PC-9 (cell line): ENCODE results near the gene AOAH. TPM values are rescaled to one million over a fixed set of nuclear protein-coding genes. Genes with fewer than 3 reads are reported as not detected.
"Not testable (repeated sequence)": the region's sequence is repeated elsewhere in the genome, so short reads cannot be mapped to it uniquely, and the experiment has no call there.

Experiments used
- BruUV-seq: library from RNA; stranded (reverse); fragments of 400-500 nt; replicated peaks from 2 replicates; lab custom pipeline; 2021; lab: Mats Ljungman, UMichigan
- CTCF ChIA-PET: fragments of 300-600 bp; sonication (Branson Sonifier 250); formaldehyde crosslinking; loops from one replicate; lab custom pipeline; 2022; ENCODE audit warnings: antibody characterized with exemption; lab: Charles Lee
- POLR2A ChIA-PET: fragments of 300-600 bp; sonication (Branson Sonifier 250); formaldehyde crosslinking; loops from one replicate; lab custom pipeline; 2022; ENCODE audit warnings: antibody characterized with exemption; ENCODE audit not compliant: unreplicated experiment; lab: Charles Lee
- DNase-seq, 2 experiments: peaks; one replicate each; pipeline versions ENCODE4 v3.0.0 to v3.0.0-alpha.2; 2015 to 2022; ENCODE audit warnings: mixed read lengths in 1 of 2
- H2AFZ ChIP-seq: fragments of 200-600 bp; sonication (generic); 2 replicates; pipeline ENCODE4 v1.8.1; 2017; ENCODE audit warnings: antibody characterized with exemption
- H3F3A ChIP-seq: fragments of 200-600 bp; sonication (generic); 2 replicates; pipeline ENCODE4 v1.8.1; 2017; ENCODE audit warnings: antibody characterized with exemption, mild to moderate bottlenecking, low read depth; ENCODE audit not compliant: insufficient read depth
- H3K27ac ChIP-seq: fragments of 200-600 bp; sonication (generic); 2 replicates; pipeline ENCODE4 v1.6.1; 2016; ENCODE audit warnings: mixed run types
- H3K27me3 ChIP-seq: fragments of 200-600 bp; sonication (generic); 2 replicates; pipeline ENCODE4 v1.6.1; 2016; ENCODE audit warnings: low read depth, mixed run types; ENCODE audit not compliant: insufficient read depth
- H3K36me3 ChIP-seq: fragments of 200-600 bp; sonication (generic); 2 replicates; pipeline ENCODE4 v1.6.1; 2016; ENCODE audit warnings: low read depth, mixed run types
- H3K4me1 ChIP-seq: fragments of 200-600 bp; sonication (generic); replicated peaks from 2 replicates; pipeline ENCODE4 v1.6.1; 2016; ENCODE audit warnings: mixed run types; ENCODE audit not compliant: insufficient read depth
- H3K4me2 ChIP-seq: fragments of 200-600 bp; sonication (generic); 2 replicates; pipeline ENCODE4 v1.6.1; 2017; ENCODE audit warnings: mixed run types
- H3K4me3 ChIP-seq: fragments of 200-600 bp; sonication (generic); 2 replicates; pipeline ENCODE4 v1.6.1; 2016; ENCODE audit warnings: mixed run types
- H3K79me2 ChIP-seq: fragments of 200-600 bp; sonication (generic); 2 replicates; pipeline ENCODE4 v1.6.1; 2017; ENCODE audit warnings: low read depth, mixed run types
- H3K9me2 ChIP-seq: fragments of 200-600 bp; sonication (generic); 2 replicates; pipeline ENCODE4 v1.8.1; 2017; ENCODE audit warnings: mild to moderate bottlenecking; ENCODE audit not compliant: insufficient read depth
- H3K9me3 ChIP-seq: fragments of 200-600 bp; sonication (generic); 2 replicates; pipeline ENCODE4 v1.8.1; 2016; ENCODE audit warnings: low read depth; ENCODE audit not compliant: insufficient read depth
- H4K20me1 ChIP-seq: fragments of 200-600 bp; sonication (generic); 2 replicates; pipeline ENCODE4 v1.8.1; 2017; ENCODE audit not compliant: insufficient read depth
- CTCF ChIP-seq: fragments of 200-600 bp; sonication (generic); conservative IDR thresholded peaks from 2 replicates; pipeline ENCODE4 v1.6.1; 2017; ENCODE audit warnings: mixed run types, antibody characterized with exemption, mild to moderate bottlenecking, moderate library complexity
- EZH2 ChIP-seq: fragments of 200-600 bp; sonication (generic); IDR thresholded peaks from 2 replicates; pipeline ENCODE4 v1.8.0; 2017; ENCODE audit warnings: antibody characterized with exemption, low read depth
- intact Hi-C: fragments of 100-400 bp; cut with micrococcal nuclease; formaldehyde crosslinking; loops from one replicate; pipeline ENCODE4 v1.10.0; 2022; ENCODE audit not compliant: unreplicated experiment
- total RNA-seq: library from RNA; stranded (reverse); gene quantifications from 2 replicates; pipeline ENCODE4 v1.2.3, GENCODE V29; 2021

Gene AOAH
- total RNA-seq, 1 experiment from 2014 or later, result not detected

GRCh38 chr7:36487756-36488336 is 236.4 kb downstream of the AOAH start:
- no peaks in the 10 kb centered on the region for H3F3A ChIP-seq
- H3K4me3 ChIP-seq, result no peak overlapping the region
- no peak overlapping the region for H3K27ac ChIP-seq
- no peaks in the 10 kb centered on the region for H3K79me2 ChIP-seq
- no peaks in the 10 kb centered on the region for H3K9me3 ChIP-seq
- H3K36me3 ChIP-seq, result no peaks in the 10 kb centered on the region
- ChIA-PET POLR2A (interaction anchor here (0.7 kb wide), 1 partner anchor 927 kb away, joined by 3 read pairs; no protein-coding TSS in a partner anchor), CTCF (interaction anchor here (0.6 to 1.8 kb wide), 5 partner anchors 182 to 694 kb away, joined by 3 to 12 read pairs (median 6); no protein-coding TSS in a partner anchor)
- BruUV-seq, result no TSS peak
- no peak overlapping the region for H3K4me2 ChIP-seq
- no peaks in the 10 kb centered on the region for H3K4me1 ChIP-seq
- TF ChIP-seq EZH2 (no peak), CTCF (peak; percentile 83)
- peak; percentile 21 to 63 for DNase-seq
- intact Hi-C loops, result loop anchor here (1.0 kb wide), 4 partner anchors 183 to 713 kb away; no protein-coding TSS in a partner anchor
- no peaks in the 10 kb centered on the region for H3K9me2 ChIP-seq
- H4K20me1 ChIP-seq, result no peaks in the 10 kb centered on the region
- no peak overlapping the region for H2AFZ ChIP-seq
- peaks cover 70% of the 10 kb centered on the region for H3K27me3 ChIP-seq

- Histone ChIP-seq H3K4me2 (no peak overlapping the region), H3K27me3 (peaks cover 66% of the 10 kb centered on the region), H3F3A (no peaks in the 10 kb centered on the region), H3K27ac (no peak overlapping the region), H3K4me1 (no peaks in the 10 kb centered on the region), H3K79me2 (no peaks in the 10 kb centered on the region), H2AFZ (no peak overlapping the region), H3K4me3 (no peak overlapping the region), H3K9me2 (no peaks in the 10 kb centered on the region), H4K20me1 (no peaks in the 10 kb centered on the region), H3K36me3 (no peaks in the 10 kb centered on the region), H3K9me3 (no peaks in the 10 kb centered on the region)
- no TSS peak for BruUV-seq
- ChIA-PET CTCF (no interaction called here), POLR2A (no interaction called here)
- TF ChIP-seq CTCF (no peak), EZH2 (no peak)
- intact Hi-C loops, result no loop called here
- DNase-seq, result no peak
These were observed 238.0 kb downstream of the AOAH start for GRCh38 chr7:36486336-36486735.

GRCh38 chr7:36484265-36484664 is 240.0 kb downstream of the AOAH start:
- TF ChIP-seq EZH2 (no peak), CTCF (no peak)
- Histone ChIP-seq H3K9me3 (no peaks in the 10 kb centered on the region), H3F3A (no peaks in the 10 kb centered on the region), H3K4me3 (no peak overlapping the region), H3K27ac (no peak overlapping the region), H3K79me2 (no peaks in the 10 kb centered on the region), H3K4me2 (no peak overlapping the region), H3K4me1 (no peaks in the 10 kb centered on the region), H3K36me3 (no peaks in the 10 kb centered on the region), H2AFZ (no peak overlapping the region), H3K9me2 (no peaks in the 10 kb centered on the region), H3K27me3 (peaks cover 67% of the 10 kb centered on the region), H4K20me1 (no peaks in the 10 kb centered on the region)
- intact Hi-C loops, result no loop called here
- CTCF ChIA-PET, result no interaction called here
- no peak for DNase-seq
- BruUV-seq, result no TSS peak
- POLR2A ChIA-PET, result interaction anchor here (0.6 kb wide), 1 partner anchor 531 kb away, joined by 6 read pairs; no protein-coding TSS in a partner anchor

DNA sequence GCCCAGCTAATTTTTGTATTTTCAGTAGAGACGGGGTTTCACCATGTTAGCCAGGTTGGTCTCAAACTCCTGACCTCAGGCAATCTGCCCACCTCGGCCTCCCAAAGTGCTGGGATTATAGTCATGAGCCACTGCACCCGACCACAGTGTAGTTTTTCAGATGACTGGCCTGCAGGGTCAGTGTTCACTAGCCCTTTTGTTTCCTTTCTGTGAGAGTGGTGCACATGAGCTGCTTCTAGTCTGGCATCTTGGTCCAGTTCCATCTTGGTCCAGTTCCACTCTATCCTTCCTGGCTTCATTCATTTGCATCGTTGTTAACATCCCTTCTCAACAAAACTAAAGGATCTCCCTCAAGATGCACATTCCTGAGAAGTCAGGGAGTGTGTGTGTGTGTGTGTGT is 240.4 kb downstream of the AOAH start:
- H4K20me1 ChIP-seq, H3K4me2 ChIP-seq, H3F3A ChIP-seq, H3K79me2 ChIP-seq, H3K9me2 ChIP-seq, H2AFZ ChIP-seq, DNase-seq, H3K36me3 ChIP-seq, CTCF ChIA-PET, BruUV-seq, intact Hi-C loops, H3K4me1 ChIP-seq, H3K9me3 ChIP-seq, H3K4me3 ChIP-seq, H3K27ac ChIP-seq: not testable (repeated sequence)
- peaks cover 66% of the 10 kb centered on the region for H3K27me3 ChIP-seq
- POLR2A ChIA-PET, result interaction anchor here (0.6 kb wide), 1 partner anchor 531 kb away, joined by 6 read pairs; no protein-coding TSS in a partner anchor
